IMR-90 (cell line): ENCODE data around the gene CDR2L. TPM values are rescaled to one million over a fixed set of nuclear protein-coding genes. Genes with fewer than 3 reads are reported as not detected.

ENCODE experiments used
- ATAC-seq: fragments of 200-7000 bp; cut with Tn5 transposase; 2 replicates; pipeline ENCODE4 v1.9.1; 2020; ENCODE audit warnings: low read depth, mild to moderate bottlenecking, moderate library complexity
- BruUV-seq: library from RNA; stranded (reverse); fragments of 400-500 nt; replicated peaks from 2 replicates; lab custom pipeline; 2021; lab: Mats Ljungman, UMichigan
- CTCF ChIA-PET: fragments of 300-600 bp; formaldehyde crosslinking; extraction: SDS; loops from one replicate; lab custom pipeline; 2021; ENCODE audit warnings: antibody characterized with exemption; lab: Yijun Ruan, JAX
- POLR2A ChIA-PET: fragments of 300-600 bp; sonication (Branson Sonifier 250); formaldehyde crosslinking; loops from one replicate; lab custom pipeline; 2022; ENCODE audit warnings: antibody characterized with exemption; ENCODE audit not compliant: unreplicated experiment; lab: Charles Lee
- DNase-seq: peaks from one replicate; pipeline ENCODE4 v3.0.0; 2013
- H2AFZ ChIP-seq: replicated peaks from 2 replicates; pipeline ENCODE3; 2013; ENCODE audit warnings: low read length, mild to moderate bottlenecking; ENCODE audit not compliant: poor library complexity
- H2AK5ac ChIP-seq: 2 replicates; pipeline ENCODE4 v1.6.1; 2013; ENCODE audit warnings: low read depth, low read length, inconsistent platforms
- H2AK9ac ChIP-seq: replicated peaks from 2 replicates; pipeline ENCODE3; 2013; ENCODE audit warnings: mild to moderate bottlenecking, low read depth, low read length, moderate library complexity; ENCODE audit not compliant: poor library complexity
- H2BK120ac ChIP-seq: 2 replicates; pipeline ENCODE4 v1.6.1; 2013; ENCODE audit warnings: low read depth, low read length, inconsistent platforms
- H2BK15ac ChIP-seq: 3 replicates; pipeline ENCODE4 v1.6.1; 2013; ENCODE audit warnings: low read depth, low read length, inconsistent platforms
- H2BK20ac ChIP-seq: 2 replicates; pipeline ENCODE4 v1.6.1; 2013; ENCODE audit warnings: low read depth, mild to moderate bottlenecking, inconsistent platforms, low read length, moderate library complexity
- H2BK5ac ChIP-seq: 2 replicates; pipeline ENCODE4 v1.6.1; 2013; ENCODE audit warnings: mild to moderate bottlenecking, low read depth, low read length, inconsistent platforms; ENCODE audit not compliant: poor library complexity, severe bottlenecking
- H3K14ac ChIP-seq: replicated peaks from 2 replicates; pipeline ENCODE4 v1.6.1; 2013; ENCODE audit warnings: low read depth, low read length, inconsistent platforms
- H3K18ac ChIP-seq: 2 replicates; pipeline ENCODE4 v1.6.1; 2013; ENCODE audit warnings: low read depth, low read length, control low read depth
- H3K23ac ChIP-seq: 2 replicates; pipeline ENCODE4 v1.6.1; 2013; ENCODE audit warnings: low read depth, low read length, inconsistent platforms
- H3K27ac ChIP-seq: 2 replicates; pipeline ENCODE4 v1.5.1; 2013; ENCODE audit warnings: mild to moderate bottlenecking, control low read depth, low read length; ENCODE audit not compliant: insufficient read depth
- H3K27me3 ChIP-seq: 2 replicates; pipeline ENCODE4 v1.6.1; 2013; ENCODE audit warnings: low read length; ENCODE audit not compliant: control insufficient read depth, insufficient read depth
- H3K36me3 ChIP-seq: 2 replicates; pipeline ENCODE4 v1.6.1; 2013; ENCODE audit warnings: low read length, mixed read lengths; ENCODE audit not compliant: control insufficient read depth, insufficient read depth
- H3K4ac ChIP-seq: 2 replicates; pipeline ENCODE4 v1.6.1; 2013; ENCODE audit warnings: low read depth, low read length, inconsistent platforms
- H3K4me1 ChIP-seq: 2 replicates; pipeline ENCODE4 v1.6.1; 2013; ENCODE audit warnings: low read length, mixed read lengths; ENCODE audit not compliant: control insufficient read depth, insufficient read depth
- H3K4me2 ChIP-seq: 2 replicates; pipeline ENCODE4 v1.6.1; 2013; ENCODE audit warnings: low read depth, mild to moderate bottlenecking, control low read depth, low read length, moderate library complexity
- H3K4me3 ChIP-seq: 2 replicates; pipeline ENCODE4 v1.5.1; 2013; ENCODE audit warnings: low read depth, mild to moderate bottlenecking, control low read depth, low read length, moderate library complexity; ENCODE audit not compliant: insufficient read depth
- H3K56ac ChIP-seq: 2 replicates; pipeline ENCODE4 v1.6.1; 2013; ENCODE audit warnings: low read length, inconsistent platforms; ENCODE audit not compliant: insufficient read depth; ENCODE audit errors: extremely low read depth
- H3K79me1 ChIP-seq, 2 experiments: 2 replicates each; pipeline ENCODE4 v1.6.1; 2013; ENCODE audit warnings: low read length in 2 of 2, inconsistent platforms in 1 of 2, low read depth in 1 of 2
- H3K9ac ChIP-seq: 2 replicates; pipeline ENCODE4 v1.6.1; 2013; ENCODE audit warnings: low read depth, low read length, control low read depth
- H3K9me1 ChIP-seq: 2 replicates; pipeline ENCODE4 v1.6.1; 2013; ENCODE audit warnings: low read length, inconsistent platforms; ENCODE audit not compliant: insufficient read depth
- H3K9me3 ChIP-seq: 2 replicates; pipeline ENCODE4 v1.6.1; 2013; ENCODE audit warnings: low read length; ENCODE audit not compliant: control insufficient read depth, insufficient read depth
- H4K20me1 ChIP-seq: 2 replicates; pipeline ENCODE4 v1.6.1; 2013; ENCODE audit warnings: low read length, inconsistent platforms; ENCODE audit not compliant: insufficient read depth
- H4K5ac ChIP-seq: 2 replicates; pipeline ENCODE4 v1.6.1; 2013; ENCODE audit warnings: mild to moderate bottlenecking, low read depth, low read length, control low read depth
- H4K8ac ChIP-seq, 2 experiments: 2 replicates each; pipeline ENCODE4 v1.6.1; 2013; ENCODE audit warnings: low read depth in 2 of 2, low read length in 2 of 2, control low read depth in 1 of 2, inconsistent platforms in 1 of 2
- H4K91ac ChIP-seq: 2 replicates; pipeline ENCODE4 v1.6.1; 2013; ENCODE audit warnings: low read depth, low read length, inconsistent platforms; ENCODE audit not compliant: insufficient read depth
- CTCF ChIP-seq: conservative IDR thresholded peaks from 2 replicates; pipeline ENCODE4 v1.5.1; 2012; ENCODE audit warnings: mild to moderate bottlenecking, low read depth, low read length, improper control_type of control experiment
- WGBS, 2 experiments: methylation state at CpG; one replicate each; pipeline versions ENCODE4 v1.1.5 to v1.1.7; 2013; ENCODE audit warnings: missing lambda C conversion rate in 2 of 2; ENCODE audit not compliant: insufficient read length in 1 of 2; ENCODE audit errors: extremely low coverage in 2 of 2; 5-methylcytosine and 5-hydroxymethylcytosine counted together
- dilution Hi-C: fragments of 300-500 bp; cut with HindIII; formaldehyde crosslinking; loops from one replicate; pipeline ENCODE4 v1.14.3; 2018; ENCODE audit warnings: low sequenced_read_pairs; ENCODE audit not compliant: unreplicated experiment
- in situ Hi-C: fragments of 300-500 bp; cut with MboI; formaldehyde crosslinking; loops from 3 replicates; pipeline ENCODE4 v1.14.3; 2019; ENCODE audit warnings: low sequenced_read_pairs, inconsistent platforms, mixed read lengths
- intact Hi-C: fragments of 100-400 bp; cut with micrococcal nuclease; formaldehyde crosslinking; loops from 2 replicates; pipeline ENCODE4 v1.10.0; 2022
- polyA plus RNA-seq, 3 experiments: library from polyadenylated mRNA; depleted of rRNA; stranded (reverse); fragments of >200 nt; gene quantifications; 2 replicates each; pipeline ENCODE4 v1.2.3, GENCODE V29; 2012; ENCODE audit warnings: low replicate concordance in 1 of 3
- total RNA-seq: library from RNA; depleted of rRNA; stranded (reverse); fragments of >200 nt; gene quantifications from 2 replicates; pipeline ENCODE4 v1.2.3, GENCODE V29; 2012

The CDR2L gene
- total and polyA plus RNA-seq, 2 of the 4 experiments (the other 2 are of a cell fraction): 5.7 to 18.9 TPM

GRCh38 chr17:74977802-74978201 lies 9.6 kb upstream of the CDR2L start:
- Histone ChIP-seq H4K5ac (no peak overlapping the region), H2BK5ac (no peak overlapping the region), H3K4me1 (peaks cover 10% of the 10 kb centered on the region), H2BK120ac (no peak overlapping the region), H3K14ac (no peak overlapping the region), H3K9ac (no peak overlapping the region), H3K9me1 (peaks cover 5% of the 10 kb centered on the region), H3K9me3 (no peaks in the 10 kb centered on the region), H4K20me1 (no peaks in the 10 kb centered on the region), H3K4me2 (no peak overlapping the region), H3K27me3 (peaks cover 26% of the 10 kb centered on the region), H3K36me3 (no peaks in the 10 kb centered on the region), H3K4ac (no peak overlapping the region), H2AK5ac (no peak overlapping the region), H3K79me1 (peaks cover 4 to 12% of the 10 kb centered on the region in 2 experiments; a peak in 3 of 4 replicates), H4K8ac (no peak overlapping the region), H3K27ac (no peak overlapping the region), H3K56ac (no peak overlapping the region), H4K91ac (no peak overlapping the region), H3K23ac (no peak overlapping the region), H2BK20ac (no peak overlapping the region), H3K4me3 (no peak overlapping the region), H2BK15ac (no peak overlapping the region), H3K18ac (no peak overlapping the region), H2AK9ac (no peak overlapping the region), H2AFZ (no peak overlapping the region)
- ChIA-PET CTCF (interaction anchor here (0.7 kb wide), 1 partner anchor 10 kb away, joined by 3 read pairs; the partner anchor contains the start of gene CDR2L), POLR2A (no interaction called here)
- no peak for TF ChIP-seq CTCF
- no CpG with 5 or more reads among the region's 3 CpGs for WGBS, 2 experiments
- in situ Hi-C loops: no loop called here
- dilution Hi-C loops: no loop called here
- no TSS peak for BruUV-seq
- ATAC-seq (no peak), DNase-seq (no peak)
- intact Hi-C loops: no loop called here
